GM12878 (cell line): ENCODE measurements around the gene FOXJ1. TPM values are rescaled to one million over a fixed set of nuclear protein-coding genes. Genes with fewer than 3 reads are reported as not detected.

Experiments
- CEBPB ChIP-seq, 2 experiments: fragments of 150-350 bp in 1 of 2; IDR thresholded peaks; 2 replicates each; pipeline ENCODE4 v1.6.1; 2012 to 2014; ENCODE audit warnings: low read depth in 2 of 2, low read length in 2 of 2, borderline replicate concordance in 1 of 2, inconsistent platforms in 1 of 2
- MXI1 ChIP-seq: fragments of 150-350 bp; IDR thresholded peaks from 2 replicates; pipeline ENCODE4 v1.6.1; 2011; ENCODE audit warnings: low read depth, mild to moderate bottlenecking, inconsistent platforms, low read length, improper control_type of control experiment
- RAD21 ChIP-seq: IDR thresholded peaks from 2 replicates; pipeline ENCODE4 v1.6.1; 2011; ENCODE audit warnings: mild to moderate bottlenecking, low read depth, low read length, moderate library complexity; ENCODE audit not compliant: insufficient read depth
- polyA plus RNA-seq, 11 experiments: library from polyadenylated mRNA; depleted of rRNA in 4 of 11; unstranded in 6 of 11; stranded (reverse) in 5 of 11; fragments of >200 nt; fragmentation: Nextera tagmentation in 4 of 11; fragmentation: Illumina TruSeq in 1 of 11; extraction: Ambion mirVana in 4 of 11; extraction: Trizol in 1 of 11; gene quantifications; 1 replicate in 1 of 11; 2 replicates in 10 of 11; pipeline versions ENCODE4 v1.2.1 to v1.2.3, GENCODE V29; 2011 to 2016; ENCODE audit warnings: inconsistent platforms in 2 of 11, missing spikeins in 2 of 11, low read depth in 1 of 11
- total RNA-seq, 4 experiments: library from RNA; depleted of rRNA in 3 of 4; stranded (reverse); fragments of >200 nt in 3 of 4; fragmentation: Illumina TruSeq in 1 of 4; extraction: Trizol in 1 of 4; gene quantifications; 2 replicates each; pipeline versions ENCODE4 v1.2.1 to v1.2.3, GENCODE V29; 2013 to 2021
- TF ChIP-seq, protein P1 (sequence below): IDR thresholded peaks from 2 replicates; pipeline ENCODE4 v1.6.1; 2012; ENCODE audit warnings: improper control_type of control experiment, low read depth, low read length; ENCODE audit not compliant: insufficient replicate concordance
- TF ChIP-seq, protein P2 (sequence below): fragments of 450-650 bp; formaldehyde crosslinking; IDR thresholded peaks from 2 replicates; pipeline ENCODE4 v1.4.0; 2020; ENCODE audit warnings: mild to moderate bottlenecking, moderate library complexity

The FOXJ1 gene
- total and polyA plus RNA-seq, 10 of the 15 experiments (the other 5 are each of a cell fraction or from before 2014, with no cell fraction given) = not detected

DNA sequence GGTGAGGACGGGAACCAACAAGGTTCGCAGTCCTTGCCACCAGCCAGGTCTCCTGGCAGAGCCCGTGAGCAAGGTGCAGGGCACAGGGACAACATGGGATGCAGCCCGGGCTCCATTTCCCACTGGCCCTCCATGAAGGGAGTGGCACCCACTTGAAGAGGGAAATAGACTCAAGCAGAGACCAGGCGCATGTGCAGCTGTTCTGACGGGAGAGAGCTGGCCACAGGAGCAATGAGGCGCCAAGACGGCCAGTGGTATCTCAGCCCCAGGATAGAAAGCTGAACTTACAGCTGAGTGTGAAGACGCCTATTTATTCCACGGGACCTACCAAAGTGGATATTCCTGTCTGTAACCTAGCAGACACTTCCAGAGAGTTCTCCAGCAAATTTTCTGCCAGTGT, 8.2 kb upstream of the FOXJ1 start (continued):
- TF ChIP-seq, protein P1, sequence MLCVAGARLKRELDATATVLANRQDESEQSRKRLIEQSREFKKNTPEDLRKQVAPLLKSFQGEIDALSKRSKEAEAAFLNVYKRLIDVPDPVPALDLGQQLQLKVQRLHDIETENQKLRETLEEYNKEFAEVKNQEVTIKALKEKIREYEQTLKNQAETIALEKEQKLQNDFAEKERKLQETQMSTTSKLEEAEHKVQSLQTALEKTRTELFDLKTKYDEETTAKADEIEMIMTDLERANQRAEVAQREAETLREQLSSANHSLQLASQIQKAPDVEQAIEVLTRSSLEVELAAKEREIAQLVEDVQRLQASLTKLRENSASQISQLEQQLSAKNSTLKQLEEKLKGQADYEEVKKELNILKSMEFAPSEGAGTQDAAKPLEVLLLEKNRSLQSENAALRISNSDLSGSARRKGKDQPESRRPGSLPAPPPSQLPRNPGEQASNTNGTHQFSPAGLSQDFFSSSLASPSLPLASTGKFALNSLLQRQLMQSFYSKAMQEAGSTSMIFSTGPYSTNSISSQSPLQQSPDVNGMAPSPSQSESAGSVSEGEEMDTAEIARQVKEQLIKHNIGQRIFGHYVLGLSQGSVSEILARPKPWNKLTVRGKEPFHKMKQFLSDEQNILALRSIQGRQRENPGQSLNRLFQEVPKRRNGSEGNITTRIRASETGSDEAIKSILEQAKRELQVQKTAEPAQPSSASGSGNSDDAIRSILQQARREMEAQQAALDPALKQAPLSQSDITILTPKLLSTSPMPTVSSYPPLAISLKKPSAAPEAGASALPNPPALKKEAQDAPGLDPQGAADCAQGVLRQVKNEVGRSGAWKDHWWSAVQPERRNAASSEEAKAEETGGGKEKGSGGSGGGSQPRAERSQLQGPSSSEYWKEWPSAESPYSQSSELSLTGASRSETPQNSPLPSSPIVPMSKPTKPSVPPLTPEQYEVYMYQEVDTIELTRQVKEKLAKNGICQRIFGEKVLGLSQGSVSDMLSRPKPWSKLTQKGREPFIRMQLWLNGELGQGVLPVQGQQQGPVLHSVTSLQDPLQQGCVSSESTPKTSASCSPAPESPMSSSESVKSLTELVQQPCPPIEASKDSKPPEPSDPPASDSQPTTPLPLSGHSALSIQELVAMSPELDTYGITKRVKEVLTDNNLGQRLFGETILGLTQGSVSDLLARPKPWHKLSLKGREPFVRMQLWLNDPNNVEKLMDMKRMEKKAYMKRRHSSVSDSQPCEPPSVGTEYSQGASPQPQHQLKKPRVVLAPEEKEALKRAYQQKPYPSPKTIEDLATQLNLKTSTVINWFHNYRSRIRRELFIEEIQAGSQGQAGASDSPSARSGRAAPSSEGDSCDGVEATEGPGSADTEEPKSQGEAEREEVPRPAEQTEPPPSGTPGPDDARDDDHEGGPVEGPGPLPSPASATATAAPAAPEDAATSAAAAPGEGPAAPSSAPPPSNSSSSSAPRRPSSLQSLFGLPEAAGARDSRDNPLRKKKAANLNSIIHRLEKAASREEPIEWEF = no peak
- no peak for TF ChIP-seq RAD21
- no peak for TF ChIP-seq CEBPB (IDR thresholded peaks at IDR 0.05; ENCODE audit: borderline replicate concordance in 1 of 2, low read depth in 2 of 2, low read length in 2 of 2)
- no peak for TF ChIP-seq MXI1
- TF ChIP-seq, protein P2, sequence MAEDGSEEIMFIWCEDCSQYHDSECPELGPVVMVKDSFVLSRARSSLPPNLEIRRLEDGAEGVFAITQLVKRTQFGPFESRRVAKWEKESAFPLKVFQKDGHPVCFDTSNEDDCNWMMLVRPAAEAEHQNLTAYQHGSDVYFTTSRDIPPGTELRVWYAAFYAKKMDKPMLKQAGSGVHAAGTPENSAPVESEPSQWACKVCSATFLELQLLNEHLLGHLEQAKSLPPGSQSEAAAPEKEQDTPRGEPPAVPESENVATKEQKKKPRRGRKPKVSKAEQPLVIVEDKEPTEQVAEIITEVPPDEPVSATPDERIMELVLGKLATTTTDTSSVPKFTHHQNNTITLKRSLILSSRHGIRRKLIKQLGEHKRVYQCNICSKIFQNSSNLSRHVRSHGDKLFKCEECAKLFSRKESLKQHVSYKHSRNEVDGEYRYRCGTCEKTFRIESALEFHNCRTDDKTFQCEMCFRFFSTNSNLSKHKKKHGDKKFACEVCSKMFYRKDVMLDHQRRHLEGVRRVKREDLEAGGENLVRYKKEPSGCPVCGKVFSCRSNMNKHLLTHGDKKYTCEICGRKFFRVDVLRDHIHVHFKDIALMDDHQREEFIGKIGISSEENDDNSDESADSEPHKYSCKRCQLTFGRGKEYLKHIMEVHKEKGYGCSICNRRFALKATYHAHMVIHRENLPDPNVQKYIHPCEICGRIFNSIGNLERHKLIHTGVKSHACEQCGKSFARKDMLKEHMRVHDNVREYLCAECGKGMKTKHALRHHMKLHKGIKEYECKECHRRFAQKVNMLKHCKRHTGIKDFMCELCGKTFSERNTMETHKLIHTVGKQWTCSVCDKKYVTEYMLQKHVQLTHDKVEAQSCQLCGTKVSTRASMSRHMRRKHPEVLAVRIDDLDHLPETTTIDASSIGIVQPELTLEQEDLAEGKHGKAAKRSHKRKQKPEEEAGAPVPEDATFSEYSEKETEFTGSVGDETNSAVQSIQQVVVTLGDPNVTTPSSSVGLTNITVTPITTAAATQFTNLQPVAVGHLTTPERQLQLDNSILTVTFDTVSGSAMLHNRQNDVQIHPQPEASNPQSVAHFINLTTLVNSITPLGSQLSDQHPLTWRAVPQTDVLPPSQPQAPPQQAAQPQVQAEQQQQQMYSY = no peak
